KBM-7 (cell line): ENCODE data around the gene EBF3.

Experiments
- DNase-seq: peaks from one replicate; pipeline ENCODE4 v3.0.0-alpha.2; 2015
- in situ Hi-C: fragments of 300-500 bp; cut with MboI; formaldehyde crosslinking; loops from 2 replicates; pipeline ENCODE4 v1.14.3; 2020; ENCODE audit warnings: low sequenced_read_pairs, low pct_unique_long_range_greater_than_20kb, mixed read lengths

Gene EBF3

DNA sequence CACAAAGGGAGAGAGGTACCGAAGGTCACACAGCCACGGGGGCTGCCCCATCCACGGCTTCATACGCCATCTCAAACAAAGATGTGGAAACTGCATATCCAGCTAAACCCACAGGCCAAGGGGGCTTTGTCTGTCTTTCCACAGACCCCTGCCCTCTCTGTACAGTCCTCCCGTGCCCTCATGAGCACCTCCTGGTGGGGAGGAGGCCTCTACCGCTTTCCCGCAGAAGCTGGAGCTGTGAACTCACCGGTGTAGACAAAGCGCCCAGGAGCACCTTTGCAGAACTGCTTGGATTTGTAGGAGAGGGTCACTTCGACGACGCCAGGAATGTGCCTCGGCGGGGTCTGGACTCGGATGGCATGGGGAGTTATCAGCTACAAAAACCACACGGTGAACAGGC lies 97.2 kb downstream of the EBF3 start:
- in situ Hi-C loops: no loop called here
- no peak for DNase-seq

DNA sequence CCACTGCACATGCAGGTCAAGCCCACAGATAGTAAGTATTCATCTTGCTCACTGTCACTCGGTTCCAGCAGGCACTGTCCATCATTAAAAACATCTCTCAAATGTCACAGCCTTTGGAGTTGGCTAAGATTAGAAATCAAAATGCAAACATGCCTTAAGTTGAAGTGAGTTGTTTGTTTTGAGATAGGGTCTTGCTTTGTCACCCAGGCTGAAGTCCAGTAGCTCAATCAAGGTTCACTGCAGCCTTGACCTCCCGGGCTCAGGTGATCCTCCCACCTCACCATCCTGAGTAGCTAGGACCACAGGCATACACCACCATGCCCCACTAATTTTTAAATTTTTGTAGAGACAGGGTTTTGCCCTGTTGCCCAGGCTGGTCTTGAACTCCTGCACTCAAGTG lies 98.1 kb downstream of the EBF3 start:
- in situ Hi-C loops: no loop called here
- DNase-seq: no peak

DNA sequence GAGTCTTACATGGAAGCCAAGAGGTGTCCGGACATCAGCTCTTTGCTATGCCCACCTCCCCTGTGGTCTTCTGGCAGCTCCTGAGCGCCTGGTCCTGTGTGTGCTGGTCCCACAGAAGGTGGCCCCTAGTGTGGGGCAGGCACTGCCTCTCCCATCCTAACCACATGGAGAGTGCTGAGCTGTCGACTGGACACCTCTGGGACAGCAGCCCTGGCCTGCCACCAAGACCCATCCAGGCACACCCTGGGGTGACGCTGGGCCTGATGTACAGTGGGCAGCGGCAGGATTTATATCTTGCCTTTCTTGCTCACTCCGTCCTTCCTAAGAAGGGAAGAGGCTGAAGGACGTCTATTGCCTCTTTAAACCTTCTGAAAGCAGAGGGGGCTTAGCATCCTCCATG lies 98.7 kb downstream of the EBF3 start:
- in situ Hi-C loops: no loop called here
- no peak for DNase-seq

DNA sequence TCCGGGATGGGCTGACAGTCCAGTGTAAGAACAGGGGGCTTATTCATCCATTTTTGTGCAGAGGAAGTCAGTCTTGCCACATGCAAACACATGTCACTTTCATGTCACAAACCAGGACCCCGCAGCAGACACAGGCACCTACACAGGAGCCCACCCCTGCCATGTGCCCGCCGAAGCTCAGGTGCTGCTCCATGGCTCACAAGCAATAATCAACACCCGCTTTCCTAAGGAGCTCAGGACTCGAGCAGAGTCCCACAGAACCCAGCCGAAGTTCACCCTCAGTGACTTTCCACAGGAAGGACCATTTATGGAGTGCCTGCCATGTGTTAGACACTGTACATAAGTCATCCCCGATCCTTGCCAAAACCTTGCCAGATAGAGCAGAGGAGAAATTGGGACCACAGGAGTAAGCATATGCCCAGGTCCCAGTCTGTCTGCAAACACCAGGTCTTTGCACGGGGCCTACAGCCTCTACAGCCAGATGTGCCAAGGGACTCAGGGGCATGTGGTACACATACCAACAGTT lies 99.4 kb downstream of the EBF3 start:
- no peak for DNase-seq
- in situ Hi-C loops: no loop called here

DNA sequence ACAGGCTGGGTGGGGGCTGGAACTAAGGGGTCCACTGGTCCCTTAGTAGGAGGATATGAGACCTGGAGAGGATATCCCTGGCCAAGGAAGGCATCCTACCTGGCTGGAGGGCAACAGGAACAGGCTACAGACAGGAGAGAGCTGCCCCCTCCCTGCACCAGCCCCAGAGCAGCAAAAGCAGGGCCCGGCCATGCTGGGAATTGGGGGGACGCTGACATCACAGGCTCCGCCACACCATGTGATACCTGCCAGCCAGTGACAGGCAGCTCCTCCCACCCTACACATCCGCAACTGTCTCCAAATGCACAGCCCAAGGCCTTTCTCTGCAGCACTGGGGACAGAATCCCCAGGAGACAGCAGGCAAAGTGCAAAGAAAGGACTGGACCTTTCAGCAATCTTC lies 100.0 kb downstream of the EBF3 start:
- no peak for DNase-seq
- in situ Hi-C loops: no loop called here

DNA sequence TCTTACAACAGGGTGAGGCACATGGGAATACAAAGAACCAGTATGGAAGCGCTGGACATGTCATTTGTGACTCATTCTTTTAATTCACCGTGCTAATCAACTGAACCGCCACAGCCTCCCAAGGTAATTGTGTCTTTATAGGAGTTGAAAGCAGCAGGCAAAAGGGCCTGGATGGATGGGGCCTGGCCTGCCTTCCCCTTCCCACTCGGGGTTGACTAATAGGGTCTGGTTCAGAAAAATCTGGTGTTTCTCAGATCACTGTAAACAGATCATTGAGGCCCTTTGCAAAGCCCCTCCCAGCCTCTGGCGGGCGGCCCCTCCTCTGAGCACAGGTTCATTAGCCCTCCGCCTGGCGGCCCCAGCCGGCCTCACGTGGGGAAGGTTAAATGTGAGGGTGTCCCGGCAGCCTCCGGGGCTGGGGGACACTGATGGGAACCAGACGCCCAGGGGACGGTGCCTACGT lies 100.8 kb downstream of the EBF3 start:
- DNase-seq: no peak
- in situ Hi-C loops: no loop called here

DNA sequence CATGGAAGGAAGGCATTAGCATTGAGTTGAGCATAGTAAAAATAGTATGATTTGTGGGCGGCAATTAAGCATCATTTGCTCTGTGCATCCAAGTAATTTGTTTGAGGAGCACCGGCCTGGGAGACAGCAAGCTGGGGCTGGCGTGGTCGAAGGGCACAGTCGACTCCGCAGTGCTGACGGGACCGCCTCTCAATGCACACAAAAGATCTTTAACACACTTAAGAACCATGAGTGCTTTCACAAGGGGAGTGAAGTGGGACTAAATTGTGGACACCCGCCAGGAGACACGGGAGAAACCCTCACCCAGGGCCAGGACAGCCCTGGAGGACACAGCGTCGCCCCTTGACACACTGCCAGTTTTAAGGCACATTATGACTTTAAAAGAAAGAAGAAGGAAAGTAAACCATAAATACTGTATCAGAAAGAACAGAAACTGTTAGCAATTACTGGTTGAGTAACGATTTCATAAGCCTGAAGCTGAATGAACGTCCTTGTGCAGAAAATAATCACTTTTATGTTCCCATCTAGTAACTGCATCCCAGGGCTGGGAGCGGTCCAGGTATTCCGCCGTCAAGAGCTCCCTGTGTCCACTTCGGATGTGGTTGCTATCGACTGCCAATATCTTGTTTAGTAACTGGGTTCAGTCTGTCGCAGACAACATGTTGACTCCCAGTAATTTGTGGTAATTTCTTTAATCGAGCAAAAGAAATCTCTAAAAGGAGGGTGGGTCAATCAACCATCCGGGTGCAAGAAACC lies 102.1 kb downstream of the EBF3 start:
- in situ Hi-C loops: no loop called here
- no peak for DNase-seq

DNA sequence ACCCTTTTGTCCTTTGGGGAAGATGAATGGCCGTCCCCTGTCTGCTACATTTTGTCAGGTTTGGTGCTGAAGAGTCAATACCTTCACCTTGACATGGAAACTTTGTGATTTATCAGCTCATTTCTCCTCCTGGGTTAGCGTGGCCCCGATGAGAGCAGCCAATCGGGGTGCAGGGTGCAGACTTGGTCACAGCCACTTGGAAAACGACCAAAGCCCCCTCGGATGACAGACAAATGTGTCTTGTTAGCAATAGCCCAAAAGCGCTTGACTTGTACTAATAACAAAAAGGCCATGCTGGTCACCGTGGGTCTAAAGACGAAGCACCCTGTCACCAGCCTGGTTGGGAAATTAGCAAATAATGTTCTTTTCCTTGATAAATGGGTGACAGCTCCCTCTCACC lies 103.7 kb downstream of the EBF3 start:
- in situ Hi-C loops: no loop called here
- DNase-seq: no peak

DNA sequence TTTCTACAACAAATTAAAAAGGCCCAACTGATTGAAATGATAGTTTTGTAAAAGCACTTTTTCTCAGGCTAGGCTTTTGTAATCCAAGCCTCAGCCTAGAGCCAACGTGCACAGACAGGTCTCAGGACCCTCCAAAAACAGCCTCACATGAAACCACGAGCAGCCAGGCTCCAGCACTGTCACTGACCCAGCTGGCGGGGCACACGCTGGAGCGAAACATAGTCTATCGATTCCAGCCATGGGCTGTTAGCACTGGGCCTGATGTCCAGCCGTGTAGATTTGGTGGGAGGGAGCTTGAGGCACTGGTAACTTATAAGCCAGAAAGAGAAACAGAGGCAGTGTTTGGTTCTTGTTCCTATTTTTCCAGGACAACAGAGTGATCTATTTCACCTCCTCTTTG lies 104.5 kb downstream of the EBF3 start:
- DNase-seq: no peak
- in situ Hi-C loops: no loop called here

DNA sequence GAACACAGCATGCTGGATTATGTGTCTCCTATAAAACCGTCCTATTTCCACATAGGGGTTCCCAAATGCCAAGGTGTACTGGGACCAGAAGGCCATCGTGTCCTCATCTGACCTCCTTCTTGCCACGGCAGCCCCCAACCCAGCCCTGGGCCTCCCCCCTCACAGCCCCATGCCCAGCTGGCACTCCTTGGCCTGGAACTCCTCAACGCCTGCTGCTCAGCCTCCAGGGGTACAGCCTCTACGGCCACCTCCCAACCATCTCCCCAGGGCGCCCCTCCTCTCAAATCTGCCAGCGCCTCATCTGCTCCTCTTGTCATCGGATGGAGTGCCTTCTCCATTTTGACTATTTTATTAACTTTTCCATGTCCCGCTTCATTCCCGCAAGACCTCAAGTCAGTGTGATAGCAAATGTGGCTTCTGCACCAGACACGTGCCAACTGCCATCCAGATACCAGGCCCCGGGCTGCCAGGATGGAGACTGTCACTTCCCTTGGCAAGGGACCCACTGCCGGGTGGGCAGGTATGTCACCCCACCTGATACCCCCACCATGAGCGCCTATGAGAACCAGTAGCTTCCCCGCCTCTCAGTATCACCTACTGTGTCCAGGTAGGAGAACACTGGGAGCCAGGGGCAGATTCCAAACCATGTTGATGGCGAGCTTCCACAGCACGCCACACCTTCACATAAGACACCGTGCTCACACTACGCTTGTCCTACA lies 106.7 kb downstream of the EBF3 start:
- in situ Hi-C loops: no loop called here
- DNase-seq: no peak

DNA sequence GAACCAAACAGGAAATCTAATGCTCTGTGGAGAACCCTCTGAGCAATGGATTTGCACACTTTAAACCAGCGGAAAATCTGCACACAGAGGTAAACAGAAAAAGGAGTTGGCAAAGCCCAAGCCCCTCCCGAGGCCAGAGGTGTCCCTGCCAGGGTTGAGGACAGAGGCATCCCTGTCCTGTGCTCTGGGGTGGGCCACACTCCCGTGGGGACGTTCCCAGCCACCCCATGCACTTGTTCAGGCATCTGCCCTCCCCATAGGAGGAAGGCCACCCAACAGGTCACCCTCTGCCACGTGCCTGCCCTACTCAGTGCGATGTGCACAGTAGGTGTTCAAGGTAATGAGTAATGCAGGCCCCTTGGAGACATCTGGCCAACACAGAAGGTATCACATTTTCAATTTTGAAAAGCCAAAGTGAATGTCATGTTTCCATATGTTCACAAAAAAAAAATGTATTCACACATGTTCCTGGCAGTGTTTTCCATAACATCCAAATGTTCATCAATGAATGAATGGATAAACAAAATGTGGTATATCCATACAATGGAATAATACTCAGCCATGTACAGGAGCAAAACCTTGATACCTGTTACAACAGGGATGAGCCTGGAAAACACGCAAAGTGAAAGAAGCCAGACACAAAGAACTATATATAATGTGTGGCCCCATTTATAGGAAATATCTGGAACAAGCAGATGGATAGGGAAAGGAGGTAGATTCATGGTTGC lies 108.1 kb downstream of the EBF3 start:
- in situ Hi-C loops: no loop called here
- DNase-seq: no peak

DNA sequence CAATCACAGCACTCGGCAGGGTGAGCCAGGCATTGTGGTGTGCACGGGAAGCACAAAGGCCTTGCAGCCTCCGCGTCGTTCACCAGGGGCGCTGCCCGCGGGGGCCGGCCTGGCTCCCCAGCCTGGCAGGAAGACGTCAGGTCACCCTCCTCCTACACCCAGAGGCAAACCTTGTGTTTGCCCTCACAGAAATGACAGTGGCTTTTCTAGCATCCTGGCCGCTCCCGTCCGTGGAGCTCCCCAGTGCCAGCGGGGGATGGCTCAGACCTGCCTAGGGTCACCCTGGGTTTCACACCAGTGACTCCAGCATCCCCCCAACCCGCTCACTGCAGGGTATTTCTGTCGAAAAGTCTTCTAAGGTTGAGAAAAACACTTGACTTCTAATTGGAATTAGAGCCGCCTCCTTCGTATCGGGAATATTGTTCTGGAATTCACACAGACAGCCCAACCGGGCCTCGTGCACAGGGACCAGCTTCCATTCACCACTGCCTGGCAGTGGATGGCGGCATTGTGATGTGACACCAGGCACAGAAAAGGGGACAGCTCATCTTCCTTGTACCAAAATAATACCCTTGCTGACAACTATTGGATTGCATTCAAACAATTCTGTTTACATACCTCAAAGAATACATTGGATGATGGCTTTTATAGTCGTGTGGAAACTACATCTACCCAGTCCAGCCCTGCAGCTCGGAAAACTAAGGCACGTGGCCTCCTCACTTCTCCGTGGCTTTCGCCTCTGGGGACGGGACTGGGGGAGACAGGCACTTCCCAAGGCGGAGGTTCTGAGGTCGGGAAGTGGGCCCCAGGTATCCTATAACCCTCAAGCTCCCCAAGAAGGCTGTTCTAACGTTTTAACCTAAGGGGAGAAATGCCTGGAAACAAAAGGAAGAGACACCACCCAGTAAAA lies 109.0 kb downstream of the EBF3 start:
- in situ Hi-C loops: no loop called here
- DNase-seq: no peak

DNA sequence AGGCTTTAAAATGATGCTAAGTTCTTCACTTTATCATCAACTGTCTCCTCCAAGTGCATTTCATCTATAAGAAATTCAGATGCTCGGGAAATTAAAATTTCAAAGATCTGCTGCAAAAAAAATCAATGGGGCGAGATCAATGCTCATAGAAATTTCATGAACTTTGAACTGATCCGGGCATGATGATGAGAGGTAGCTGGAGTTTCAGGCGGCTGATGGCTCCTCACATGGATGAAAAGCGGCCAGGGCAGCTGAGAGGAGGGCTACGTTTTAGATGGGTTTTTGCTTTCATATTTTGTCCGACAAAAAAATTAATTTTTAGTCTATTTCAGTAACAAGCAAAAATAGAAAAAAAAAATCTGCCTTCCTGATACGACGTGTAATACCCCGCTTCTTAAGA lies 109.9 kb downstream of the EBF3 start:
- no peak for DNase-seq
- in situ Hi-C loops: no loop called here

DNA sequence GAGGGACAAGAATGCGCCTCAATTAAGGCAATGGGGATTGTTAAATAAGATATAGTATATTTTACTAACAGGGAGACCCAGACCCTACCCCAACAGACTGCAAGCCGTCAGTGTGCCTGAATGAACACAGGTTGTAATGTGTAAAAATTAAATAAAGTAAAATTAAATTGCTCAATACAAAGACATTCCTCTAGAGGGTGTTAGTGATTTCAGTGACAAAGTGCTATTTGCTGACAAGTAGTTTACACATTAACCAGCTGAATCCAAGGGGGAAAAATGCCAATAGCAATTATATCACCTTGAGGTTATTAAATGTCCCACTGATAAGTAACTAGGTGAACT lies 110.5 kb downstream of the EBF3 start:
- peak; percentile 7 for DNase-seq
- in situ Hi-C loops: no loop called here

DNA sequence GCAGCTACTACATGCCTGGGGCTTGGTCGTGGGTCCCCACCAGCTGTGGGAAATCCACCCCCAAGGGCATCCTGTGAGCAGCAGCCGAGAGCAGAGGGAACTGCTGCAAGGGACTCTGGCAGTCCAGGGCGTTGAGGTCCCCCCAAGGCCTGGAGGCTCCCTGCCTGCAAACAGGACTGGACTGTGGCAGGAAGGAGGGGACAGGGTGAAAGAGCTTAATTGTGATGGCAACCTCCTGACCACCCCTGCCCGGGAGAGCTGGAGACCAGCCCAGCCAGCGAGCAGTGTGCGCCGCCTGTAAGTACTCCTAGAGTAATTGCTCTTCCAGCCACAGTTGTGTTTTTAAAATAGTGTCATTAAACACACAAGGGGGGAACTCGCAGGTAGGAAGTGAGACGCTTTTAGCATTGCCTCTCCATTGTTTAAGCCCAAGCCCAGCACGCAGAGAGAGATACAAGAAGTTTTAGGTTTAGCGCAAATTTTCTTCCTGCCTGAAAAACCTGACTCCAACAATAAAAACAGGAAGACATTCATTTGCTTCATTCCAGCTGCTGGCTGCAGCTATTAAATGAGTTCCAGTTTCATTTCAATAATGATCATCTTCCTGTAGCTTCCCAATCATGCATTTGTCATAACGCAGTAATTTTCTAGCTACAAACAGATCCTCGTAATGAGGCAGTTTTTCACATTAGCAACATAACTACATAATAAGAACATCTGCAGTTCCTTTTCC lies 111.1 kb downstream of the EBF3 start:
- in situ Hi-C loops: no loop called here
- no peak for DNase-seq

DNA sequence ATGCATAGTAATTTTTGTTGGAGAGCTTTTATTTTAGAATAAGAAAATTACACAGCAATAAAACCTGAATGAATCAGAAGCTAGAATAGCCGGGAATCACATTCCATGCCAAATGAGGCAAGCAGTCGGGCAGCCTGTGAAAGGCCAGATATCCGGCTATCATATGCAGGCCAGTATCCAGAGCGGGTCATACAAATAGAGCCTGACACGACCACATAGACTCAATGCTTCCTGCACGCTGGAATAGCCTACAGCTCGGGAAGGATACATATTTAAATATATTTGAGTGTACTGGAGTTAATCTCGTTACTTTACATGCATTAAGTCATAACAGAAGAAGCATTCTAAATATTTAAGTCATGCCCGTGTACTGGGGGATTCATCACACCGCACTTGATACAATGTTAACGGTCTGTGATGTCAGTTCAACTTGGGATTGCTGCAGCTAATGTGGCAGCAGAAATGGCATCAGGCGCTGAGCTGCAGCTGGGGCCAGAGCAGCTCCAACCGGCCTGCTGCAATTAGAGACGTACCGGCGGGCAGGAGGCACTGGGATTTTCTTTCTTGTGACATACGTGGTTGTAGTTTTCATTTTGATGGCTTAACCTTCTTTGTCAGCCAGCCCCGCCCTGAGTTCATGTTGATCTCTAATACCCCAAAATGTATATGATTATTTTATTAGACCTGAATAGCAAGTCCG lies 112.0 kb downstream of the EBF3 start:
- DNase-seq: no peak
- in situ Hi-C loops: no loop called here

DNA sequence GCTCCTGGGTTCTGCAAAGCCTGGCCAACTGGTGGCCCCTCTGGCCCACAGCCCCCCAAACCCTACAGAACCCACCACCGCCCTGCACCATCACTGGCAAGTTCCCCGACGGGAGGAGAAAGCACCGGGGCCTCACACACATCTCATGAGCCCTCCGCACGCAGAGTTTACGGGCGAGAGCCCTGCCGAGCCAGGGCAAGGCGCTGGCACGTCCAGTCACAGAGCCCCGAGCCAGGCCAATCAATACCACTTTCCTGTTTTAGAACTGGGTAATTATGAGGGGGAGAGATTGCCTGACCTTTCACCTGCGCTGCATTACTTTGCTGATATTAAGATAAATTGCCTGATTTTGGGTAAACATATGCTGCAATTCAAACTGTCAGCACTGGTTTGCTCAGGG lies 113.3 kb downstream of the EBF3 start:
- DNase-seq: no peak
- in situ Hi-C loops: no loop called here

DNA sequence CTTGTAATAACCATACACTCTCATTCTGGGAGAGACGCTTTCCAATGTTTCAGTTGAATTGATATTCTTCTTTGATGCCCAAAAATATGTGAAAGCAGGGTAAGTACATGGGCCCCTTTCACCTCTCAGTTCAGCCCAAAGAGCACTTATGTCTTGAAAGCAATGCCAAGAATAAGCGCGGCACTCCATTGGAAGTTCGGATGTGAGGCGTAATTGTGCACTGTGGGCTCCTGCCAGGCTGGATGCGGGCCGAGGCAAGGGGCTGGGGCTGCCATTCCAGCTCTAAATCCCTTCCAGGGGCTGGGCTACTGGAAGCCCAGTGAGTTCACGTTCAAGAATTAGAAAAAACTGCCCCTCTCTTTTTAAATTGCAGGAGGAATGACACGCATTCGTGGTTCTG lies 113.8 kb downstream of the EBF3 start:
- DNase-seq: no peak
- in situ Hi-C loops: no loop called here
